Measurements from ENCODE around the gene MET. TPM values are rescaled to one million over a fixed set of nuclear protein-coding genes. Genes with fewer than 3 reads are reported as not detected.

The MET gene
- total and polyA plus RNA-seq, 9 donors = 8.4 to 19.6 (median 13.8) TPM

DNA sequence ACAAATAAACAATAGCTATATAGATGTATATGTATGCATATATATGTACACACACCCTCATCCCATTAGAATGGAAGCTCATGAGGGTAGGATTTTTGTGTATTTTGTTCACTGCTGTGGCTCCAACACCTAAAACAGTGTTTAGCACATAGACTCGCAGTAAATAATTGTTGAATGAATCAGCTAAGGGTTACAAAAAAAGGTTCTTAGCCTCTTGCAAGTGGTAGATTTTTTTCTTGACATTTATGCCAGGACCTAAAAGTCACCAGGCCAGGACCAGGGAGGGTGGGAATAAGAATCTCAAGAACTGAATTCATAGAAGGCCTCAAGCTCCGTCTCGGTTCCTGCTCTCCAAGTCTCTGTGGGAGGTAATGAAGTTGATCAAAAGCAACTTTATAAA, 107.9 kb downstream of the MET start:
- DNase-seq = no peak
- Histone ChIP-seq H3K36me3 (ENCODE audit: control insufficient read depth, insufficient read depth, low read length) (peaks cover 12% of the 10 kb centered on the region), H3K27ac (ENCODE audit: low read length) (no peak overlapping the region), H3K27me3 (ENCODE audit: control insufficient read depth, insufficient read depth, low read length) (no peaks in the 10 kb centered on the region), H3K9me3 (replicated peaks; ENCODE audit: control insufficient read depth, low read depth, low read length) (no peaks in the 10 kb centered on the region), H3K4me1 (ENCODE audit: control insufficient read depth, insufficient read depth, low read length) (peaks cover 19% of the 10 kb centered on the region), H3K4me3 (ENCODE audit: low read length) (no peak overlapping the region)
- WGBS (ENCODE audit: insufficient coverage) = 100% methylated on average over 1 of the region's 3 CpGs

DNA sequence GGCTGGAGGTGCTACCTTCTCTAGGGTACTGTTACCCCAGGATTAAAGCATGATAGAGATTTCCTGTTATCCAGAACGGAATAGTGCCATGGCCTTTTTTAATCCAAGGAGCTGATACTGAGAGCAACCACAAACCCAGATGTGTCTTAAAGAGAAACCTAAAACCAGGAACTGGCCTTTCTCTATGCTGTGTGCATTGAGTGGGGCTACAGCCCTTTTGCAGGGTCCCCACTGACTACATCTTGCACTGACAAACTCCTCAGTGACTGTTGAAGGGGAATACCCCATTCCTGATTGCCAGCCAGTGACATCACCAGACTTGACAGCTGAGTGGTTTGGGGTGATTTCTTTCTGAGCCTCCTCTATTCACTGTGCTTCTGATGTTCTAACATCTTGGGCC, 108.5 kb downstream of the MET start:
- H3K27ac ChIP-seq (ENCODE audit: low read length) = no peak overlapping the region
- DNase-seq = no peak
- no peaks in the 10 kb centered on the region for H3K9me3 ChIP-seq (replicated peaks; ENCODE audit: control insufficient read depth, low read depth, low read length)
- H3K36me3 ChIP-seq (ENCODE audit: control insufficient read depth, insufficient read depth, low read length) = peaks cover 12% of the 10 kb centered on the region
- H3K4me3 ChIP-seq (ENCODE audit: low read length) = no peak overlapping the region
- peaks cover 19% of the 10 kb centered on the region for H3K4me1 ChIP-seq (ENCODE audit: control insufficient read depth, insufficient read depth, low read length)
- no CpG with 5 or more reads among the region's 1 CpG for WGBS (ENCODE audit: insufficient coverage)
- H3K27me3 ChIP-seq (ENCODE audit: control insufficient read depth, insufficient read depth, low read length) = no peaks in the 10 kb centered on the region

DNA sequence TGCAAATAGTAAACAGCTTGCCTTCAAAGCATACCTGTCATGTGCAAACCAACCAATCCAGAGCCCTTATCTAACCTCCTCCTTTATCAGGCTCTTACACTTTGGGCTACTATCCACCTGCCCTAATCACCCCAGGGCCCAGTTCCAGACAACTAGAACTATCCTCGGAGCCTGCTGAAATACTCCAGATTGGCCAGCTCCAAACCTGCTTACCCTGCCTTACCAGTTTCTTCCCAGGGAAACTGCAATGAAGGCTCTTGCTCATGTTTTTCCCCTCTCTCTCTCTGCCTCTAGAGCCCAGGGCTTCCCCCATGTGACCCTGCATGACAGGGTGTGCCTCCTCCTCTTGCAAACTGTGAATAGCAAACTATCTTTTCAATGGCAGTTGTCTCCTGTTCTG, 109.0 kb downstream of the MET start:
- H3K27ac ChIP-seq (ENCODE audit: low read length) = no peak overlapping the region
- DNase-seq = no peak
- peaks cover 12% of the 10 kb centered on the region for H3K36me3 ChIP-seq (ENCODE audit: control insufficient read depth, insufficient read depth, low read length)

DNA sequence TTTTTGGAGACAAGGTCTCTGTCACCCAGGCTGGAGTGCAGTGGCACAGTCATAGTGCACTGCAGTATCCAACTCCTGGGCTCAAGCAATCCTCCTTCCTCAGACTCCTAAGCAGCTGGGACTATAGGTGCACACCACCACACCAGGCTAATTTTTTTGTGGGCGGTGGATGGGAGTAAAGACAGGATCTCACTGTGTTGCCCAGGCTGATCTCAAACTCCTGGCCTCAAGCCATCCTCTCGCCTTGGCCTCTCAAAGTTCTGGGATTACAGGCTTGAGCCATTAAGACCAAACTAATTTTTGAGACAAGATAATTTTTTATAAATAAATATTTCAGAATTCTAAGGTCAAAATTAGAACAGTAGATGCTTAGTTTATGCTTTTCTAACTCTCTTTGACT, 109.6 kb downstream of the MET start:
- H3K36me3 ChIP-seq (ENCODE audit: control insufficient read depth, insufficient read depth, low read length) = peaks cover 14% of the 10 kb centered on the region
- H3K27me3 ChIP-seq (ENCODE audit: control insufficient read depth, insufficient read depth, low read length) = no peaks in the 10 kb centered on the region
- H3K4me1 ChIP-seq (ENCODE audit: control insufficient read depth, insufficient read depth, low read length) = peaks cover 19% of the 10 kb centered on the region
- H3K4me3 ChIP-seq (ENCODE audit: low read length) = no peak overlapping the region
- no peak for DNase-seq
- no peak overlapping the region for H3K27ac ChIP-seq (ENCODE audit: low read length)
- no CpG with 5 or more reads among the region's 2 CpGs for WGBS (ENCODE audit: insufficient coverage)
- H3K9me3 ChIP-seq (replicated peaks; ENCODE audit: control insufficient read depth, low read depth, low read length) = no peaks in the 10 kb centered on the region

More for the DNA sequence above, 109.0 kb downstream of the MET start:
- Histone ChIP-seq H3K4me1 (ENCODE audit: control insufficient read depth, insufficient read depth, low read length) (peaks cover 19% of the 10 kb centered on the region), H3K4me3 (ENCODE audit: low read length) (no peak overlapping the region), H3K9me3 (replicated peaks; ENCODE audit: control insufficient read depth, low read depth, low read length) (no peaks in the 10 kb centered on the region), H3K27me3 (ENCODE audit: control insufficient read depth, insufficient read depth, low read length) (no peaks in the 10 kb centered on the region)
- WGBS (ENCODE audit: insufficient coverage) = 25% methylated on average over 1 of the region's 1 CpG

DNA sequence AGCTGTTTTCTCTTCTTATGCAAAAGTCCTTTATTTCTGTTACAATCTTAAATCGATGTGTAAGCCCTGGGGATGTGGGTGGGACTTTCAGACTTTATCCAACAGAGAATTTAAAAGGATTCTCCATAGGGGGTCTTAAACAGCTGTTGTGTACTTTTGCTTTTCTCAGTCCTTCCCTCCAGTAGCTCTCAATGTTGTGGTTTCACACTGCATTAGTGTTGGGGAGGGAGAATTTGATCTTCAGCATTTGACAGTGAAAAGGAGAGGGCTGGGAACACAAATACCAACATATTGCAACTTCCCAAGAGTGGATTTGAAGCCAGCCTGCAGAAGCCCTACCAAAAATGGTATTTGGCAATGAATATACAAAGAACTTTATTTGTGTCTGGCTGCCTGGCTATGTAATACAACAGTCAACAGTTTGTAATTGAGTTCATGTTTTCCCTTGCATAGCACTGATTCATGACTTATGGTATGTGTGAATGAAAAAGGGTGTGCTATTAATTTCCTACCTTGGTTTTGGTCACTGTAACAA, 110.2 kb downstream of the MET start:
- no CpG with 5 or more reads among the region's 1 CpG for WGBS (ENCODE audit: insufficient coverage)
- DNase-seq = peak; percentile 84
- H3K4me3 ChIP-seq (ENCODE audit: low read length) = no peak overlapping the region
- no peaks in the 10 kb centered on the region for H3K27me3 ChIP-seq (ENCODE audit: control insufficient read depth, insufficient read depth, low read length)
- H3K4me1 ChIP-seq (ENCODE audit: control insufficient read depth, insufficient read depth, low read length) = peaks cover 19% of the 10 kb centered on the region
- peaks cover 15% of the 10 kb centered on the region for H3K36me3 ChIP-seq (ENCODE audit: control insufficient read depth, insufficient read depth, low read length)
- H3K27ac ChIP-seq (ENCODE audit: low read length) = peak overlapping the region; percentile 67
- no peaks in the 10 kb centered on the region for H3K9me3 ChIP-seq (replicated peaks; ENCODE audit: control insufficient read depth, low read depth, low read length)

DNA sequence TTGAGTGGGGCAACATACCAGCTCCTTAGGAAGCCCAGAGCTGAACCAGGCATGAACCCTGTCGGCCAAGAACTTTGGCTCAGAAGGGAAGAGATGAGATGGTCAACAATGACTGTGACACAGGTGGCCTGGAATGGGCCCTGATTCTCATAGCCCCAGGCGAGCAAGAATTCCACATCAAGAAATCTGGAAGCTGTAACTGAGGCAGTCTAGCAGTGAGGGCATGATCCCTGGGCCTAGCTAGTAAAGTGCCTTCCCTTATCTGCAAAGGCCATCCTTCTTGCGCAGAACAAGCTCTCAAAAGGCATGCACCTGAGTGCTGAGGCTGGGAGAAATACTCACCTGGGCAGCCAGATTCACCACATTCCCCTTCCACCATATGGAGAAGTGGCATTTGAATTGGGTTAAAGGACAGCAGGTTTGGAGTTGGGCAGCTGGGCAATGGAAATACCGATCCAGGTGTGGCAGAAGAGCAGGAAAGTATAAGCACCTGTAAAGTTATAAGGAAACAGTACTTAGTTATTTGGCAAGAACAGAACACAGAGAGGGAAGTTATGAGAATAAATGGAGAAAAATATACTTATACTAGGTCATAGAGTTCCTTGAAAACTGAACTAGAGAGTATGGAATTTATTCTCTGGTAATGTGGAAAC, 111.8 kb downstream of the MET start:
- 94% methylated on average over 2 of the region's 4 CpGs for WGBS (ENCODE audit: insufficient coverage)
- DNase-seq = no peak
- Histone ChIP-seq H3K4me3 (ENCODE audit: low read length) (no peak overlapping the region), H3K4me1 (ENCODE audit: control insufficient read depth, insufficient read depth, low read length) (peaks cover 19% of the 10 kb centered on the region), H3K27me3 (ENCODE audit: control insufficient read depth, insufficient read depth, low read length) (no peaks in the 10 kb centered on the region), H3K27ac (ENCODE audit: low read length) (no peak overlapping the region), H3K36me3 (ENCODE audit: control insufficient read depth, insufficient read depth, low read length) (peaks cover 11% of the 10 kb centered on the region), H3K9me3 (replicated peaks; ENCODE audit: control insufficient read depth, low read depth, low read length) (no peaks in the 10 kb centered on the region)

DNA sequence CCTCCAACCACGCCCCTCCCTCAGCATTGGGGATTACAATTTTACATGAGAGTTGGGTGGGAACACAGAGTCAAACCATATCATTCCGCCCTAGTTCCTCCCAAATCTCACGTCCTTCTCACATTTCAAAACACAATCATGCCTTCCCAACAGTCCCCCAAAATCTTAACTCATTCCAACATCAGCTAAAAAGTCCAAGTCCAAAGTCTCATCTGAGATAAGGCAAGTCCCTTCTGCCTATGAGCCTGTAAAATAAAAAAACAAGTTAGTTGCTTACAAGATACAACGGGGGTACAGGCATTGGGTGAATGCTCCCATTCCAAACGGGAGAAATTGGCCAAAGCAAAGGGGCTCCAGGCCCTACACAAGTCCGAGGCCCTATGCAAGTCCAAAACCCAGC, 112.7 kb downstream of the MET start:
- H3K27me3 ChIP-seq (ENCODE audit: control insufficient read depth, insufficient read depth, low read length) = no peaks in the 10 kb centered on the region
- H3K36me3 ChIP-seq (ENCODE audit: control insufficient read depth, insufficient read depth, low read length) = peaks cover 8% of the 10 kb centered on the region
- 89% methylated on average over 4 of the region's 6 CpGs for WGBS (ENCODE audit: insufficient coverage)
- no peaks in the 10 kb centered on the region for H3K9me3 ChIP-seq (replicated peaks; ENCODE audit: control insufficient read depth, low read depth, low read length)
- DNase-seq = no peak
- H3K4me1 ChIP-seq (ENCODE audit: control insufficient read depth, insufficient read depth, low read length) = peaks cover 19% of the 10 kb centered on the region
- H3K4me3 ChIP-seq (ENCODE audit: low read length) = no peak overlapping the region
- H3K27ac ChIP-seq (ENCODE audit: low read length) = no peak overlapping the region

DNA sequence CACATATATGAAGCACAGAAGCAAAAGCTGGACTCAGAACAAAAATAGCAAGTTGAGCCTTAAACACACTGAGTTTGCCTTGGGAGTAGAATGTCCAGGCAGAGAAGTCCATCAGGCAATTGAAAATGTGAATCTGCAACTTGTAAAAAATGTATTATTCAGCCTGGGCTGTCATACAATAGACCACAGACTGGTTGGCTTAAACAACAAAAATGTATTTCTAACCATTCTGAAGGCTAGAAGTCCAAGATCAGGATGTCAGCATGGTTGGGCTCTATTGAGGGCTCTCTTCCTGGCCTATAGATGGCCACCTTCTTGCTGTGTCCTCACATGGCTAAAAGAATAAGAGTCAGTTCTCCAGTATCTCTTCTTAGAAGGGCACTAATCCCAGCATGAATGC, 113.8 kb downstream of the MET start:
- Histone ChIP-seq H3K4me1 (ENCODE audit: control insufficient read depth, insufficient read depth, low read length) (peaks cover 13% of the 10 kb centered on the region), H3K27me3 (ENCODE audit: control insufficient read depth, insufficient read depth, low read length) (no peaks in the 10 kb centered on the region), H3K9me3 (replicated peaks; ENCODE audit: control insufficient read depth, low read depth, low read length) (no peaks in the 10 kb centered on the region), H3K27ac (ENCODE audit: low read length) (no peak overlapping the region), H3K4me3 (ENCODE audit: low read length) (no peak overlapping the region), H3K36me3 (ENCODE audit: control insufficient read depth, insufficient read depth, low read length) (peaks cover 8% of the 10 kb centered on the region)
- DNase-seq = no peak

DNA sequence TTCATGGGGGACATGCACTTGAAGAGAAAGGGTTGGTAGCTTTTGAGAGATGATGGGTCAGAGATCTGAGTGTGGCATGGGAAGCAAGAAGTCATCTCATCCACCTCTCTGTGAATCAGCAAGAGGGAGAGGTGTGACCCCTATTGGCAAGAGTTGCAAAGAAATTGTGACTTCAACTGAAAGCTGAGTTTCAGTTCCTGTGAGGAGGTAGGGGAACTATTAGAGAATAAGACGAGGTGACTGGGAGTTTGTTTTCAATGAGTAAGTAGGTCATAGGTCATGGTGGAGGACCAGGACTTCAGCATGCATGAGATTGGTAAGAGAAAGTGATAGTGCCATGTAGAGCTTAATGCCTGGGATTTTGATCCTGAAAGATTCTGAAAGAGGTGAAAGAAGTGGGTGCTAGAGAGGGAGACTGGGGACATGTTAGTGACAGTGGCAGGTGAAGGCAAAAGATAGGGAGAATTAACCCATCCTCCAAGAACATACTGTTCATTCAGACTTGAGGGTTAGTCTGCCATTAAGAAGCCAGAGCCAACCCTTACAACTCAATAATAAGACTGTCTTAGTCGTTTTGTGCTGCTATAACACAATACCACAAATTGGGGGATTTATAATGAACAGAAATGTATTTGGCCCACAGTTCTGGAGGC, 114.9 kb downstream of the MET start:
- Histone ChIP-seq H3K9me3 (replicated peaks; ENCODE audit: control insufficient read depth, low read depth, low read length) (no peaks in the 10 kb centered on the region), H3K4me1 (ENCODE audit: control insufficient read depth, insufficient read depth, low read length) (peaks cover 7% of the 10 kb centered on the region), H3K36me3 (ENCODE audit: control insufficient read depth, insufficient read depth, low read length) (peaks cover 8% of the 10 kb centered on the region), H3K4me3 (ENCODE audit: low read length) (no peak overlapping the region), H3K27ac (ENCODE audit: low read length) (no peak overlapping the region), H3K27me3 (ENCODE audit: control insufficient read depth, insufficient read depth, low read length) (no peaks in the 10 kb centered on the region)
- peak; percentile 30 for DNase-seq
- WGBS (ENCODE audit: insufficient coverage) = 57% methylated on average over 1 of the region's 2 CpGs

DNA sequence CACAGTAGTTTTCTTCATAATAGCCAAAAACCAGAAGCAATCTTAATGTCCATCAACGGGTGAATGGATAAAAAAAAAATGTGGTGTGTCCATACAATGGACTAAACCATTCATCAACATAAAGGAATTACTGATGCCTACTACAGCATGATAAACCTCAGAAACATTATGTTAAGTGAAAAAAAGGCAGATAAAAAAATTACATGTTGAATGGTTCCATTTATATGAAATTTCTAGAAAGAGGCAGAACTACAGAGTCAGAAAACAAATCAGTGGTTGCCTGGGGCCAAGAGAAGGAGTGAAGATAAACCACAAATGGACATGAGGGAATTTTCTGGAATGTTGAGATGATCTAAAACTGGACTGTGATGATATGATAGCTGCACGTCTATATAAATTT, 115.9 kb downstream of the MET start:
- H3K27me3 ChIP-seq (ENCODE audit: control insufficient read depth, insufficient read depth, low read length) = no peaks in the 10 kb centered on the region
- H3K9me3 ChIP-seq (replicated peaks; ENCODE audit: control insufficient read depth, low read depth, low read length) = no peaks in the 10 kb centered on the region
- H3K36me3 ChIP-seq (ENCODE audit: control insufficient read depth, insufficient read depth, low read length) = peaks cover 8% of the 10 kb centered on the region
- no peak overlapping the region for H3K27ac ChIP-seq (ENCODE audit: low read length)
- H3K4me1 ChIP-seq (ENCODE audit: control insufficient read depth, insufficient read depth, low read length) = peaks cover 2% of the 10 kb centered on the region
- no peak overlapping the region for H3K4me3 ChIP-seq (ENCODE audit: low read length)
- no peak for DNase-seq
- WGBS (ENCODE audit: insufficient coverage) = no CpG with 5 or more reads among the region's 2 CpGs
